ENCODE results near the gene TXNRD1.

DNA sequence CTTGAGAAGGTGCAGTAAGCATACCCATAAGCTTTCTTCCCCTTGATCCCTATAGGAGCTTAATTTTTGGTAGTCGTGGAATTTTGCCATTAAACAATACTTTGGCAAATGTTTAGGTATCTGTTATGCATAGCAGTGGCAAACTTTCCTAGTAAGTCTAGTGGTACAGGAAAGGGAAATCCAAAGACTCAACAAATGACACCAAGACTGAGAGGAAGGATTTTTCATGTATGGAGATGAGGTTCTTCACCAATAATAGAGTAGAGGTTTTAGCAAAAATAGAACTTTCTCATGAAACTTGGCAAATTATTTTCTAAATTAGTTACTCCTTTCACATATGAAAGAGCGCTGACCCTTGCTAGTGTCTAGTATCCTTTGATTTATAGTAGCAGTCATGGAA lies 90.8 kb downstream of the TXNRD1 start:
- TF ChIP-seq, protein P1, sequence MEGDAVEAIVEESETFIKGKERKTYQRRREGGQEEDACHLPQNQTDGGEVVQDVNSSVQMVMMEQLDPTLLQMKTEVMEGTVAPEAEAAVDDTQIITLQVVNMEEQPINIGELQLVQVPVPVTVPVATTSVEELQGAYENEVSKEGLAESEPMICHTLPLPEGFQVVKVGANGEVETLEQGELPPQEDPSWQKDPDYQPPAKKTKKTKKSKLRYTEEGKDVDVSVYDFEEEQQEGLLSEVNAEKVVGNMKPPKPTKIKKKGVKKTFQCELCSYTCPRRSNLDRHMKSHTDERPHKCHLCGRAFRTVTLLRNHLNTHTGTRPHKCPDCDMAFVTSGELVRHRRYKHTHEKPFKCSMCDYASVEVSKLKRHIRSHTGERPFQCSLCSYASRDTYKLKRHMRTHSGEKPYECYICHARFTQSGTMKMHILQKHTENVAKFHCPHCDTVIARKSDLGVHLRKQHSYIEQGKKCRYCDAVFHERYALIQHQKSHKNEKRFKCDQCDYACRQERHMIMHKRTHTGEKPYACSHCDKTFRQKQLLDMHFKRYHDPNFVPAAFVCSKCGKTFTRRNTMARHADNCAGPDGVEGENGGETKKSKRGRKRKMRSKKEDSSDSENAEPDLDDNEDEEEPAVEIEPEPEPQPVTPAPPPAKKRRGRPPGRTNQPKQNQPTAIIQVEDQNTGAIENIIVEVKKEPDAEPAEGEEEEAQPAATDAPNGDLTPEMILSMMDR (IDR thresholded peaks at IDR 0.05): no peak
- no peak for TF ChIP-seq POLR2A (IDR thresholded peaks at IDR 0.05)

Measured in thyroid gland (tissue), 4 donors.